ENCODE measurements around the gene TRIM44. TPM values are rescaled to one million over a fixed set of nuclear protein-coding genes. Genes with fewer than 3 reads are reported as not detected.

TRIM44 gene
- total RNA-seq, 1 donor, result 42.1 TPM

GRCh38 chr11:35779409-35779808 lies 116.8 kb downstream of the TRIM44 start:
- H3K4me3 ChIP-seq (ENCODE audit: low read depth, low read length), result no peak overlapping the region
- DNase-seq (ENCODE audit: low read depth), result no peak
- TF ChIP-seq, protein P1, sequence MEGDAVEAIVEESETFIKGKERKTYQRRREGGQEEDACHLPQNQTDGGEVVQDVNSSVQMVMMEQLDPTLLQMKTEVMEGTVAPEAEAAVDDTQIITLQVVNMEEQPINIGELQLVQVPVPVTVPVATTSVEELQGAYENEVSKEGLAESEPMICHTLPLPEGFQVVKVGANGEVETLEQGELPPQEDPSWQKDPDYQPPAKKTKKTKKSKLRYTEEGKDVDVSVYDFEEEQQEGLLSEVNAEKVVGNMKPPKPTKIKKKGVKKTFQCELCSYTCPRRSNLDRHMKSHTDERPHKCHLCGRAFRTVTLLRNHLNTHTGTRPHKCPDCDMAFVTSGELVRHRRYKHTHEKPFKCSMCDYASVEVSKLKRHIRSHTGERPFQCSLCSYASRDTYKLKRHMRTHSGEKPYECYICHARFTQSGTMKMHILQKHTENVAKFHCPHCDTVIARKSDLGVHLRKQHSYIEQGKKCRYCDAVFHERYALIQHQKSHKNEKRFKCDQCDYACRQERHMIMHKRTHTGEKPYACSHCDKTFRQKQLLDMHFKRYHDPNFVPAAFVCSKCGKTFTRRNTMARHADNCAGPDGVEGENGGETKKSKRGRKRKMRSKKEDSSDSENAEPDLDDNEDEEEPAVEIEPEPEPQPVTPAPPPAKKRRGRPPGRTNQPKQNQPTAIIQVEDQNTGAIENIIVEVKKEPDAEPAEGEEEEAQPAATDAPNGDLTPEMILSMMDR (IDR thresholded peaks at IDR 0.05; ENCODE audit: insufficient read depth, low read length), result no peak

GRCh38 chr11:35780951-35781860 lies 118.6 kb downstream of the TRIM44 start:
- DNase-seq (ENCODE audit: low read depth), result peak; percentile 87
- TF ChIP-seq, protein P1 (IDR thresholded peaks at IDR 0.05; ENCODE audit: insufficient read depth, low read length), result no peak
- no peak overlapping the region for H3K4me3 ChIP-seq (ENCODE audit: low read depth, low read length)

DNA sequence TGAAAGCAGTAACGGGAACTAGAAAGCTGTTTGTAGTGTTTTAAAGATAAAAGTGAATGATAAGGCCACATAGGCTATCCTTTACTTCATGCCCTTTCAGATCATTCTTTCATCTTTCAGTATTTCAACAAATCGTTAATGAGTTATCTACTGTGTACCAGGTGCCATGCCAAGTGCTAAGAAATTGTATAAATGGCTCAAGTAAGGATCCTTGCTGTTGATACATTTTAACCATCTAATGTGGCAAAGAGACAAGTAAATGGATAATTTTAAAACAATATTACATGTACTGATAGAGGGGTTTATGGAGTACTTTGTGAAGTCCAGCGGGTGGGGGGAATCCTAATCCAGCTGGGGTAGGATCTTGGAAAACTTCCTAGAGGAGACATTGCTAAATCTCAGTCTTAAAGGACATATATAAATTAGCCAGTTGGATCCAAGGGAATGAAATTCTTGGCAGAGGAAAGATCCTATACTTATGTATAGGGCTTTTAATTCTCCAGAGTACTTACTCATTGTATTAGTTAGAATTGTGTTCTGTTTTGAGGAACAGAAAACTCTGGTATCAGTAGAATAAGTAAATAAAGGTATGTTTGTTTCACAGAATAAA lies 119.4 kb downstream of the TRIM44 start:
- TF ChIP-seq, protein P1 (IDR thresholded peaks at IDR 0.05; ENCODE audit: insufficient read depth, low read length), result no peak
- H3K4me3 ChIP-seq (ENCODE audit: low read depth, low read length), result no peak overlapping the region
- DNase-seq (ENCODE audit: low read depth), result no peak

- no peak overlapping the region for H3K4me3 ChIP-seq (ENCODE audit: low read depth, low read length)
- TF ChIP-seq, protein P1 (IDR thresholded peaks at IDR 0.05; ENCODE audit: insufficient read depth, low read length), result no peak
- DNase-seq (ENCODE audit: low read depth), result no peak
Observed at GRCh38 chr11:35783809-35784208, 121.2 kb downstream of the TRIM44 start.

GRCh38 chr11:35784699-35785098 lies 122.1 kb downstream of the TRIM44 start:
- TF ChIP-seq, protein P1 (IDR thresholded peaks at IDR 0.05; ENCODE audit: insufficient read depth, low read length), result no peak
- H3K4me3 ChIP-seq (ENCODE audit: low read depth, low read length), result no peak overlapping the region
- no peak for DNase-seq (ENCODE audit: low read depth)

GRCh38 chr11:35785287-35786167 lies 123.0 kb downstream of the TRIM44 start:
- TF ChIP-seq, protein P1 (IDR thresholded peaks at IDR 0.05; ENCODE audit: insufficient read depth, low read length), result no peak
- H3K4me3 ChIP-seq (ENCODE audit: low read depth, low read length), result no peak overlapping the region
- DNase-seq (ENCODE audit: low read depth), result peak; percentile 40

Data from fibroblast of the aortic adventitia (primary cell).